Endothelial cell of umbilical vein (primary cell): ENCODE measurements around the gene SLC35E3. TPM values are rescaled to one million over a fixed set of nuclear protein-coding genes. Genes with fewer than 3 reads are reported as not detected.

Source experiments
- BruUV-seq: library from RNA; stranded (reverse); fragments of 400-500 nt; replicated peaks from 2 replicates; lab custom pipeline; 2021; lab: Mats Ljungman, UMichigan
- CTCF ChIA-PET: fragments of 300-600, 350-600 bp; sonication (Branson Sonifier 250); formaldehyde crosslinking; loops from one replicate; lab custom pipeline; 2021; ENCODE audit warnings: antibody characterized with exemption, inconsistent platforms; lab: Charles Lee
- POLR2A ChIA-PET: fragments of 300-600, 350-600 bp; sonication (Branson Sonifier 250); formaldehyde crosslinking; loops from one replicate; lab custom pipeline; 2021; ENCODE audit warnings: antibody characterized with exemption, inconsistent platforms; lab: Charles Lee
- DNase-seq: peaks from one replicate; pipeline ENCODE4 v3.0.0-alpha.2; 2011; ENCODE audit warnings: low read depth, low spot score
- FAIRE-seq: peaks from 2 replicates; lab custom pipeline; 2011; peaks lifted over from hg19 to GRCh38; lab: Jason Lieb, UNC
- H2AFZ ChIP-seq: 2 replicates; pipeline ENCODE4 v1.6.0; 2012; ENCODE audit warnings: low read depth, low read length, control low read depth, inconsistent platforms
- H3K27ac ChIP-seq: 2 replicates; pipeline ENCODE4 v1.5.1; 2011; ENCODE audit warnings: low read depth, mild to moderate bottlenecking, control low read depth, low read length, moderate library complexity; ENCODE audit not compliant: insufficient read depth
- H3K27me3 ChIP-seq, 2 experiments: 2 replicates each; pipeline versions ENCODE4 v1.6.0 to v1.6.1; 2011; ENCODE audit warnings: low read length in 2 of 2, mixed read lengths in 1 of 2; ENCODE audit not compliant: control insufficient read depth in 2 of 2, insufficient read depth in 2 of 2
- H3K36me3 ChIP-seq, 2 experiments: 2 replicates in 1 of 2; 3 replicates in 1 of 2; pipeline ENCODE4 v1.5.1; 2011; ENCODE audit warnings: low read length in 2 of 2, mild to moderate bottlenecking in 1 of 2, moderate library complexity in 1 of 2; ENCODE audit not compliant: control insufficient read depth in 2 of 2, insufficient read depth in 2 of 2; ENCODE audit errors: extremely low read depth in 1 of 2
- H3K4me1 ChIP-seq: 3 replicates; pipeline ENCODE4 v1.5.1; 2011; ENCODE audit warnings: mild to moderate bottlenecking, low read length; ENCODE audit not compliant: control insufficient read depth, insufficient read depth; ENCODE audit errors: extremely low read depth
- H3K4me2 ChIP-seq: 2 replicates; pipeline ENCODE4 v1.6.1; 2011; ENCODE audit warnings: low read length, control low read depth, mixed read lengths; ENCODE audit not compliant: insufficient read depth
- H3K4me3 ChIP-seq, 3 experiments: fragments of 200-600 bp in 1 of 3; sonication (generic), shearing (Covaris generic) in 1 of 3; replicated peaks in 1 of 3; 2 replicates each; pipeline ENCODE4 v1.5.1; 2011 to 2016; ENCODE audit warnings: control low read depth in 3 of 3, low read length in 3 of 3, mild to moderate bottlenecking in 2 of 3, inconsistent platforms in 1 of 3, low read depth in 1 of 3, moderate library complexity in 1 of 3; ENCODE audit not compliant: insufficient read depth in 1 of 3
- H3K79me2 ChIP-seq: 2 replicates; pipeline ENCODE4 v1.6.0; 2012; ENCODE audit warnings: low read length, inconsistent platforms; ENCODE audit not compliant: control insufficient read depth, insufficient read depth
- H3K9ac ChIP-seq: replicated peaks from 2 replicates; pipeline ENCODE3; 2011; ENCODE audit warnings: low read length, control low read depth; ENCODE audit not compliant: insufficient read depth; ENCODE audit errors: extremely low read depth
- H3K9me1 ChIP-seq: replicated peaks from 3 replicates; pipeline ENCODE4 v1.6.0; 2011; ENCODE audit warnings: mild to moderate bottlenecking, low read length; ENCODE audit not compliant: control insufficient read depth, insufficient read depth; ENCODE audit errors: extremely low read depth
- H3K9me3 ChIP-seq: replicated peaks from 2 replicates; pipeline ENCODE4 v1.5.1; 2012; ENCODE audit warnings: low read length, inconsistent platforms; ENCODE audit not compliant: control insufficient read depth, insufficient read depth
- H4K20me1 ChIP-seq: replicated peaks from 2 replicates; pipeline ENCODE3; 2011; ENCODE audit warnings: mild to moderate bottlenecking, low read length; ENCODE audit not compliant: control insufficient read depth, insufficient read depth; ENCODE audit errors: extremely low read depth
- CTCF ChIP-seq, 2 donors: IDR thresholded peaks; 1 replicate in 1 of 2; 2 replicates in 1 of 2; pipeline ENCODE4 v1.5.1; 2011; ENCODE audit warnings: low read length in 2 of 2, mild to moderate bottlenecking in 2 of 2, moderate library complexity in 2 of 2, control low read depth in 1 of 2, inconsistent platforms in 1 of 2, low read depth in 1 of 2; ENCODE audit not compliant: insufficient read depth in 1 of 2; ENCODE audit errors: extremely low read depth in 1 of 2
- EZH2 ChIP-seq: IDR thresholded peaks from 2 replicates; pipeline ENCODE4 v1.6.1; 2012; ENCODE audit warnings: borderline replicate concordance, low read depth, mild to moderate bottlenecking, moderate library complexity, low read length, inconsistent platforms; ENCODE audit not compliant: severe bottlenecking
- FOS ChIP-seq: IDR thresholded peaks from 2 replicates; pipeline ENCODE4 v1.6.1; 2011; ENCODE audit warnings: mild to moderate bottlenecking, low read length, moderate library complexity, borderline replicate concordance; ENCODE audit not compliant: insufficient read depth
- GATA2 ChIP-seq: IDR thresholded peaks from 2 replicates; pipeline ENCODE4 v1.7.0; 2011; ENCODE audit warnings: low read depth, mild to moderate bottlenecking, moderate library complexity, mixed read lengths, low read length; ENCODE audit not compliant: insufficient read length, insufficient read depth
- JUN ChIP-seq: IDR thresholded peaks from 2 replicates; pipeline ENCODE4 v1.6.1; 2011; ENCODE audit warnings: borderline replicate concordance, low read depth; ENCODE audit not compliant: insufficient read length, insufficient read depth
- MAX ChIP-seq: IDR thresholded peaks from 2 replicates; pipeline ENCODE4 v1.6.1; 2011; ENCODE audit not compliant: insufficient read depth, insufficient read length
- MYC ChIP-seq: IDR thresholded peaks from one replicate; pipeline ENCODE4 v1.6.1; 2011; ENCODE audit warnings: mild to moderate bottlenecking, low read depth, low read length
- POLR2A ChIP-seq: IDR thresholded peaks from 2 replicates; pipeline ENCODE4 v1.6.1; 2012; ENCODE audit warnings: low read depth, mild to moderate bottlenecking, control low read depth, low read length
- POLR2AphosphoS5 ChIP-seq: IDR thresholded peaks from 2 replicates; pipeline ENCODE4 v1.6.1; 2012; ENCODE audit warnings: low read depth, mild to moderate bottlenecking, control low read depth, low read length, moderate library complexity; ENCODE audit not compliant: insufficient read depth
- dilution Hi-C: fragments of 300-500 bp; cut with MboI; formaldehyde crosslinking; loops from one replicate; pipeline ENCODE4 v1.15.0; 2019; ENCODE audit warnings: low sequenced_read_pairs; ENCODE audit not compliant: extremely low pct_ligation_motif_present
- intact Hi-C: fragments of 100-400 bp; cut with micrococcal nuclease; formaldehyde crosslinking; loops from one replicate; pipeline ENCODE4 v1.10.0; 2022
- polyA plus RNA-seq, 4 experiments: library from polyadenylated mRNA; depleted of rRNA in 3 of 4; stranded (reverse) in 3 of 4; unstranded in 1 of 4; fragments of >200 nt; gene quantifications; 2 replicates each; pipeline versions ENCODE4 v1.2.1 to v1.2.3, GENCODE V29; 2011 to 2012; ENCODE audit warnings: missing spikeins in 1 of 4
- total RNA-seq: library from RNA; stranded (reverse); gene quantifications from 2 replicates; pipeline ENCODE4 v1.2.3, GENCODE V29; 2021

SLC35E3 gene
- total and polyA plus RNA-seq, 2 donors (not counting 3 experiments of a cell fraction or from before 2014, with no cell fraction given) = 8.1 to 13.8 TPM

GRCh38 chr12:68780731-68781130 is 34.8 kb downstream of the SLC35E3 start:
- DNase-seq (no peak), FAIRE-seq (no peak)
- no peaks in the 10 kb centered on the region for H3K9me1 ChIP-seq
- ChIA-PET CTCF (interaction anchor here (1.3 kb wide), 1 partner anchor 10 kb away, joined by 4 read pairs; no protein-coding TSS in a partner anchor), POLR2A (no interaction called here)
- BruUV-seq = no TSS peak
- no peak for TF ChIP-seq MAX
- TF ChIP-seq CTCF (IDR thresholded peaks at IDR 0.05; ENCODE audit: extremely low read depth in 1 of 2, insufficient read depth in 1 of 2, low read depth in 1 of 2, low read length in 2 of 2) = no peak
- TF ChIP-seq POLR2A = no peak
- no peak for TF ChIP-seq JUN
- no peak for TF ChIP-seq MYC
- TF ChIP-seq FOS = no peak
- no peak for TF ChIP-seq EZH2
- TF ChIP-seq GATA2 = no peak
- no peak for TF ChIP-seq POLR2AphosphoS5
- no peak overlapping the region for H3K4me3 ChIP-seq
- H3K79me2 ChIP-seq = no peaks in the 10 kb centered on the region
- no peaks in the 10 kb centered on the region for H3K36me3 ChIP-seq
- dilution Hi-C loops = no loop called here
- H3K9me3 ChIP-seq = no peaks in the 10 kb centered on the region
- no peak overlapping the region for H3K27ac ChIP-seq
- H3K4me2 ChIP-seq = no peak overlapping the region
- no peaks in the 10 kb centered on the region for H4K20me1 ChIP-seq
- H3K9ac ChIP-seq = no peak overlapping the region
- H3K4me1 ChIP-seq = no peaks in the 10 kb centered on the region
- H3K27me3 ChIP-seq = no peaks in the 10 kb centered on the region
- intact Hi-C loops = no loop called here
- H2AFZ ChIP-seq = no peak overlapping the region
